Testis (tissue), 2 donors: ENCODE measurements around the gene SOAT2.

Experiments used
- CTCF ChIP-seq, 3 experiments: fragments of 450-650 bp in 2 of 3; fragments of 200-600 bp in 1 of 3; sonication (generic) in 1 of 3; IDR thresholded peaks; one replicate each; pipeline ENCODE4 v1.5.1; 2016 to 2019; ENCODE audit warnings: antibody characterized with exemption in 3 of 3, mild to moderate bottlenecking in 2 of 3, moderate library complexity in 1 of 3
- POLR2A ChIP-seq: fragments of 450-650 bp; IDR thresholded peaks from one replicate; pipeline ENCODE4 v1.6.1; 2017; ENCODE audit warnings: antibody characterized with exemption, mild to moderate bottlenecking, moderate library complexity

GRCh38 chr12:53060064-53060720 is 43.1 kb upstream of the SOAT2 start:
- TF ChIP-seq CTCF (IDR thresholded peaks at IDR 0.05), result no peak
- TF ChIP-seq POLR2A, result no peak
